Esophagus squamous epithelium (tissue), 4 donors: ENCODE data around the gene IPO8.

Source experiments
- POLR2A ChIP-seq, 4 donors: fragments of 450-650 bp; IDR thresholded peaks; one replicate each; pipeline ENCODE4 v1.6.1; 2017; ENCODE audit warnings: antibody characterized with exemption in 4 of 4, mild to moderate bottlenecking in 4 of 4, moderate library complexity in 3 of 4
- TF ChIP-seq, protein P1 (sequence below), 6 experiments: fragments of 450-650 bp in 4 of 6; fragments of 200-600 bp in 2 of 6; sonication (generic) in 2 of 6; IDR thresholded peaks; one replicate each; pipeline ENCODE4 v1.5.1; 2016 to 2019; ENCODE audit warnings: antibody characterized with exemption in 6 of 6, mild to moderate bottlenecking in 4 of 6, moderate library complexity in 4 of 6

DNA sequence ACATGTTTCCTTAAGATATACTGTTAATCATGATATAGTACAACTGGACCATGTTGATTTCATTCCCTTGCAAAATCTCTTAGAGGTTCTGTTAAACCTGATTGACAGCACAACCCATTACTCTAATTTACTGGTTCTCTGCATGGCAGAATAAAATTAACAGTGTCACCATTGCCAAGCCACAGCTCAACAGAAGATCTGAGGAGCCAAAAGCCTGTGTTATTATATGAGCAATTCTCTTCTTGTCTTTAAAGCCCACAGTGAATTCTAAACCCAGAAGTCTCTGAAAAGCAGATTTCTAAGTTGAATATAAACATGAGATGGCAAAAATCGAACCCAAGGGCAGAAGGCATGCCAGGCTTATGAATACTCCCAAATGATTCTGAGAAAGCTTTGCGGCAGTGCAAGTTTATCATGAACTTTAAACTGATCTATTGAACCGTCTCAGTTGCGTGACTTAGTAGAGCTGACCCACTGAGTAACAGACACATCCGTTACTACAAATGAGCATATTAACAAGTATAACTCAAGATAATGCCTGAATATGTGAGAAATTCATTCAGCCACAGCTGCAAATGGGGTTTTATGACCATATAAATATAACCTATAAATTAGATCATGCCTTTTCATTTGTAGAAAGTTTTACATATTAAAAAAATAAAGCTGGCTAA lies 78.2 kb downstream of the IPO8 start:
- TF ChIP-seq POLR2A (IDR thresholded peaks at IDR 0.05): no peak
- TF ChIP-seq, protein P1, sequence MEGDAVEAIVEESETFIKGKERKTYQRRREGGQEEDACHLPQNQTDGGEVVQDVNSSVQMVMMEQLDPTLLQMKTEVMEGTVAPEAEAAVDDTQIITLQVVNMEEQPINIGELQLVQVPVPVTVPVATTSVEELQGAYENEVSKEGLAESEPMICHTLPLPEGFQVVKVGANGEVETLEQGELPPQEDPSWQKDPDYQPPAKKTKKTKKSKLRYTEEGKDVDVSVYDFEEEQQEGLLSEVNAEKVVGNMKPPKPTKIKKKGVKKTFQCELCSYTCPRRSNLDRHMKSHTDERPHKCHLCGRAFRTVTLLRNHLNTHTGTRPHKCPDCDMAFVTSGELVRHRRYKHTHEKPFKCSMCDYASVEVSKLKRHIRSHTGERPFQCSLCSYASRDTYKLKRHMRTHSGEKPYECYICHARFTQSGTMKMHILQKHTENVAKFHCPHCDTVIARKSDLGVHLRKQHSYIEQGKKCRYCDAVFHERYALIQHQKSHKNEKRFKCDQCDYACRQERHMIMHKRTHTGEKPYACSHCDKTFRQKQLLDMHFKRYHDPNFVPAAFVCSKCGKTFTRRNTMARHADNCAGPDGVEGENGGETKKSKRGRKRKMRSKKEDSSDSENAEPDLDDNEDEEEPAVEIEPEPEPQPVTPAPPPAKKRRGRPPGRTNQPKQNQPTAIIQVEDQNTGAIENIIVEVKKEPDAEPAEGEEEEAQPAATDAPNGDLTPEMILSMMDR (IDR thresholded peaks at IDR 0.05): no peak
